ENCODE data around the gene ENO2.

ENO2 gene

DNA sequence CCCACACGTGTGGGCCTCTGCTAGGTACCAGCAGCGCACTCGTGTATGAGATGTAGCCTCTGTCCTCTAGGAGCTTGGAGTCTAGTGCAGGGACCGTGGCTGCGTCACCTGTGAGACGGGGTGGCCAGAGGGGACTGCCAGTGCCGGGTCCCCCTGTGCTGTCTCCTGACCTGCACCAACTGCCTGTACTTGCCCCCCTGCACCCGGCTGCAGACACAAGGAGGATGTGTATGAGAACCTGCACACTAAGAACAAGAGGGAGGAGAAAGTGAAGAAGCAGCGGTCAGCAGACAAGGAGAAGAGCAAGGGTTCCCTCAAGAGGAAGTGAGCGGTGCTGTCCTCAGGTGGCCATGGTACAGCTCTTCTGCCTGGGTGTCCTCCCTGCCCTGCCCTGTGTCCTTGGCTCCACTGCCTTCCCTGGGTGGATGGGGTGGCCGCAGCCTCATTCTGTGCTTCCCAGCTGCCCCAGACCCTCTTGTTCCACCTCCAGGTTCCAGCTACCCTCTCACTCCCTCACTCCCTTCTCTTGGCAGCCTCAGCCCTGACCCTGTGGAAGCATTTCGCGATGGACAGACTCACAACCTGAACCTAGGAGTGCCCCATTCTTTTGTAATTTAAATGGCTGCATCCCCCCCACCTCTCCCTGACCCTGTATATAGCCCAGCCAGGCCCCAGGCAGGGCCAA is 46.4 kb downstream of the ENO2 start:
- no peak for DNase-seq (ENCODE audit: low spot score)

DNA sequence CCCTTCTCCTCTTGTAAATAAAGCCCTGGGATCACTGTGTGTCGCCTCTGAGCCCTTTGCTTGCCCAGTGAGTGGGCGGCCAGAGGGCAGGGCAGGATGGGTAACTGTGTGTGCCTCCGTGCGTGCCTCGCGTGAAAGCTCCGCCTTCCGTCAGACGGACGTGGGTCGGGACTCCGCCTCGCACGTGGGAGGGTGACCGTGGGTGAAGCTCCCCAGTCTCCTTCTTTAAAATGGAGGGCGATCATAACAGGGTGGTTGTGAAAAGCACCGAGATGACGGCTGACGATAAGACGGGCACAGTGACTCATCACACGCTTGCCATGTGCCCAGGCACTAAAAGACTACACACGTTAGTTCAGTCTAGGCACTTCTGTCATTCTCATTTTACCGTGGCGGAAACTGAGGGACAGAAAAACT is 46.9 kb downstream of the ENO2 start:
- DNase-seq (ENCODE audit: low spot score): no peak

DNA sequence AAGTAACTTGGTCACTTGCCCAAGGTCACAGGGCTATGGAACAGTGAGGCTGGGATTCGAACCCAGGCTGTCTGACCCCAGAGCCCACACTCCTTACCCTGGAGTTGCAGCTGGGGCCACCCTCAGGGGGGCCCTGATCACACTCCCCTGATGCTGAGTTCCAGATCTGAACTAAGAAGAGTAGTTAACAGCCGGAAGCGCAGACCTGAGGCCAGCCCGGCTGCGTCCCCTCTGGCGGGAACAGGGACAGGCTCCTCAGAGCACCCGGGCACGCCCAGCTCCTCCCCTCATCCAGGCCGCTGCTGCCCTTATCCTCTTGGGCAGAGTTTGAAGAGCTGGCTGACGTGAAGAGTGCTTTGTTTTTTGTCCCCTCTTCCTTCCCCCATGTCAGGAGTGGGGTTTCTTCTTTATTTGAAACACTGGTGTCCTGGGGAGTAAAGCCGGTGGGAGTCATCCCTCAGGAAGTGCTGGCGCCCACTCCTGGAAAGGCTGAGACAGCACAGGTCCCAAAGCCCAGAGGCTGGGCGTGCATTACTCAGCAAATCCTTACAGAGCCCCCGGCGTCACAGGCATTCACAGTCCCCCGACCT is 47.4 kb downstream of the ENO2 start:
- no peak for DNase-seq (ENCODE audit: low spot score)

DNA sequence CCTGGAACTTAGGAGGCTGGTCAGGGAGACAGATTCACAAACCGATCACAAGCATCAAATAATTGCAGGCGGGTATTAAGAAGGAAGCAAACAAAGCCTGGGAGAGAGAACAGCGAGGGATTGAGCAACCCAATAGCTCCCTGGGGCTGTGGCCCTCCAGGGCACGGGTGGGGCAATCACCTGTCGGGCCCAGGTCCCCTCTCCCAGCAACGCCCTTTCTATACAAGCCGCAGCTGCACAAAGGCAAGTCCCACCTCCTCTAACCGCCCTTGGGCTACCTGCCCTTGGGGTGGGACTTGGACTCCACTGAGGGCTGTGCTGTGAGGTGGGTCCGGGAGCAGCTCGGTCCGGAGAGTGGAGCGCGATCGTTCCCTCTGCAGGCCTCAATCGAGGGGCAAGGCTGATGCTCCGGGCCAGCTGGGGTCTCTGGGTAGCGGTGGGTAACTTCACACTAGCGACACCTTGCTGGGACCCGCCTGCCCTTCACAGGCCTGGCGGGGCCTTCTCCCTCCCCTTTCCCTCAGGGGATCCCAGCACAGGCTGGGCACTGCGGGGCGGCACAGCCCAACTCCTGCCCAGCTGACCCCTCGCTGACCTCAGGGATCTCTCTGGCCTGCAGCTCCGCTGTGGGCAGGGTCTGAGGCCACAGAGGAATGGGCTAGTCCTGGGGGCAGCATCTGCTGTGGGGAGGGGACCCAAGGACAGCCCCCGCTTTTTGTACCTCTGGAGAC is 48.1 kb downstream of the ENO2 start:
- DNase-seq (ENCODE audit: low spot score): no peak

DNA sequence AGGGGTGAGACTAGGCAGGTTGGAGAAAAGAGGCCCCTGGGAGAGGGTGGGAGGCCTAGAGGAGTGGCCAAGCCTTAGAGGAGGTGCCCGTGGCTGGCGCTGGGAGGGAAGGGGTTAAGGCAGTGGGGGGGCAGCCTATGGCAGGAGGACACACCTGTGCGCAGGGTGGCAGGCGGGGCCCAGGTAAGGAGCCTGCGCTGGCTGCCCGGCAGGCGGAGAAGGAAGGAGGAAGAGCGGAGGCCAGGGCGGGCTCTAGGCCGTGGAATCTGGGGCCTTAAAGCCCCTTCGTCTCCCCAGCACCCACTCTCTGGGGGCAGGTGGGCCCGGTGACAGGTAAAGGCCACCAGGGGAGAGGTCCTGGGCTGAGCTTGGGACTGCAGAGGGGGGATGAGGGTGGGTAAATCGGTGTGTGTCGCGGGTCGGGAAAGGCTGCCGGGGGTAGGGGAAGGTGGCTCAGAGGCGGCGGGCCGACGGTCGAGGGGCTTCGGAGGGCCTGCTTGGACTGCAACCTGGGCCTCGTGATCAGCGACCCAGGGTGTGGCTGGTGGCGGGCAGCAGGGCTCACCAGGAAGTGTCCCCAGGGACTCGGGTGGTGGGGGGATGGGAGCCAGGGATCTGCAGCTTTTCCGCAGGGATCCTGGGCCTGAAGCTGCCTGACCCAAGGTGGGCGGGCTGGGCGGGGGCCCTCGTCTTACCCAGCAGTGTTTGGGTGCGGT is 48.8 kb downstream of the ENO2 start:
- no peak for DNase-seq (ENCODE audit: low spot score)

DNA sequence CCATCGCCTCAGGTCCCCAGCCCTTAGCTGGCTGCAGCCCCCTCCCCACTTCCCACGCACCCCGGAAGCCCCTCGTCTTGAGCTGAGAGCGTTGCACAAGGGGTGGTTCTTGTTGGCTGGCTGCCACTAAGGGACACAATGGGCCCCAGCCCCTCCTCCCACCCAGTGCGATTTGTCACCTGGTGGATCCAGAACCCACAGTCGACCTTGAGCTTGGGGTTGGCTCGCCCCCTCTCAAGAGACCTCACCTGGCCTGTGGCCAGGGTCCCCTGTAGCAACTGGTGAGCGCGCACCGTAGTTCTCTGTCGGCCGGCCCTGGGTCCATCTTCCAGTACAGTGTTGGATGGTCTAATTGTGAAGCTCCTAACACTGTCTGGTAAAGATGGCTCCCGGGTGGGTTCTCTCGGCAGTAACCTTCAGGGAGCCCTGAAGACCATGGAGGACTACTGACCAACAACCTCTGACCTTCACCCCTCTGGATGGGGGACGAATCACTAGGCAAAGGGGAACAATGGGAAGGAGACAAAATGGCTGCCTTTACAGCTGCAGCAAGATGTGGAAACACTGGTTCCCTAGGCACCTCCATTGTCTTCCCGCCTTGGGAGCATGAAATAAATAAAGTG is 49.5 kb downstream of the ENO2 start:
- DNase-seq (ENCODE audit: low spot score): no peak

DNA sequence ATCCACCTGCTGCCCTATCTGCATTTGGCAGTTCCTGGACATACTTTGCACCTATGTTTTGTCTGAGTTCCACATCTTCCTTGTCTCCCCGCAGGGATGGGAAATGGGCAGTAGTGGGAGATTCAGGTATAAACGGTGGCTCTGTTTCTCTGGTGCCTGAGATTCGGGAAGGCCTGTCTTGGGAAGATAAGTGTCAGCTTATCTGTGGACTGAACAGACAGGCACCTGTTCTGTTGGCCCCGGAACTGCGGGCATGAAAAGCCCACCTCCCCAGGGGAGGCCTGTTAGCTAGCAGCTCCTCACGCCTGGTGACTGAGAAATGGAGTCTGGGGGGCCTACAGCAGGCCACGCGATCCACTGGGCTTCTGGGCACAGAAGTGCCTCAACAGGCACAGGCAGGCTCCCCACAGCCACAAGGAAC is 50.2 kb downstream of the ENO2 start:
- no peak for DNase-seq (ENCODE audit: low spot score)

DNA sequence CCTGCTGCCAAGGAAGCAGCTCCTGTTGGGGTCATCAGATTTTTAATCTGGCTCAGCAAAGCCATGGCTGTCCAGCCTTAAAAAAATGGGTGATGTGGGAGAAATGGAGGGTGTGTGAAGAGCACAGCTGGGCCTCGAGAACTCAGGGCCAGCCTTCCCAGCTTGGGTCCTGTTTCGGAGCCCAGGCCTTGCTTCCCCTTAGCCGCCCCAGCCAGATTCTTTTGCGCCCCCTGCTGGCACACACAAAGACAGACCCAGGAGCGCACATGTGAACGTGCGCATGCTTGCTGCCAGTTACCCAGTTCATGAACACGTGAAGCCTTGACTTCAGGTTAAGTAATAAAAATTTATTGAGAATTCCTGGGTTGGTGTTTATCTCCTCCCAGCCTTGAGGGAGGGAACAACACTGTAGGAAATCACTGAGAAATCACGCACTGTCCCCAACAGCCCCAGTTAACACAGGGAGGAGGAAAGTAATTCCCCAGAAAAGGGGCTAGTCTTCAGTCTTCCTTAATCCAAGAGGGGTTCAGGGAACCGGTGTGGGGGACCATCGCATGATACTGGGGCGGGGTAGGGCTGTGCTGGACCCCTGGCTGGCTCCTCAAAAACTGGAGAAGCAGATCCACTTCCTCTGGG is 50.8 kb downstream of the ENO2 start:
- DNase-seq (ENCODE audit: low spot score): peak; percentile 94

DNA sequence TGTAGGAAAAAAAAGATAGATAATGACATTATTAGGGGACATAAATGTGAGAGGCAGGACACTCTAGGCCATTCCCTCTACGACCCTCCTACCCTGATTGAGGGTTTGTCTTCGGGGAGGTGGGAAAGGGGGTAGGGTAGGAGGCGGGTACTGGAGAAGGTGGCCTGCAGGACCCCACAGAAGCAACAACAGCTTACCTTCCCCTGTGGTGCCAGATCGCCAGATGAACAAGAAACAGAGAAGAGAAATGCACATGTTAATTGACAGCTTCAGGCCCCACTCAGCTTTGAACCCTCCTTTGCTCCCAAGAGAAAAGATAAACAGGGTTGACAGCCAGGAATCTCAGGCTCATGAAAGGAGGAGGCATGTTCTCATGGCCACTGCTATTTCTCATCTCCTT is 51.3 kb downstream of the ENO2 start:
- no peak for DNase-seq (ENCODE audit: low spot score)

DNA sequence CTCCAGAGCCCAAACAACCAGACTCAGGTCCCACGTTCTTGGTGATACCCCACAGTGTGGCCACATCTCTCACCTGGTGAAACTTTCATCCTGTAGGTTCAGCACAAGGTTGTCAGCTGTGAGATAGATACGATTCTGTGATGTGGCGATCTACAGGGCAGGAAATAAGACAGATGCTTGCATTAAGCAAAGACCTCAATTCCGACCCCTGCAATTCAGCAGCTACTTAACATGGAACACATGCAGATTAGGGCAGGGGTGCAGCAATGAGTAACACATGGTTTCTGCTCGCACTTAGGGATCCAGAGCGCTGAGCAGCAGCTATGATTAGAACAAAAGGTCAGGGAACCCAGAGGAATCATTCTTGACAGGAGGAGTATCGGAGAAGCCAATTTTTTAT is 52.0 kb downstream of the ENO2 start:
- DNase-seq (ENCODE audit: low spot score): no peak

DNA sequence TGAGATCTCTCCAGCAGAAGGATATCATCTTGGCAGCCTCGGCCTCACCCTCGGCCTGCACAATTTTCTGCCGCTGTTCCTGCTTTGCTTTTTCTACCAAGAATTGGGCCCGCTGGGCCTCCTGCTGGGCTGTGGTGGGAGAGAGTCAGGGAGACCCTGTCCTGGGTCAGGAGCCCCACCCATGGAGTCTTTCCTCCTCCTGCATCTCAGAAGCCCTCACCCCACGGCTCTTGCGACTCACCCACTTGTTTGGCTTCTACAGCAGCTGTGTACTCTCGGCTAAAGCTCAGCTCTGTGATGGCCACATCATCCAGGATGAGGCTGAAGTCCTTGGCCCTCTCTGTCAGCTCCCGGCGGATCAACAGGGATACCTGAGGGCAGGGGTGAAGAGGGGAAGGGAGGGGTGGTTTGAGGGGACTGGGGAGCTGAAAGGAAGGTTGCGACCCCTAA is 53.3 kb downstream of the ENO2 start:
- no peak for DNase-seq (ENCODE audit: low spot score)

DNA sequence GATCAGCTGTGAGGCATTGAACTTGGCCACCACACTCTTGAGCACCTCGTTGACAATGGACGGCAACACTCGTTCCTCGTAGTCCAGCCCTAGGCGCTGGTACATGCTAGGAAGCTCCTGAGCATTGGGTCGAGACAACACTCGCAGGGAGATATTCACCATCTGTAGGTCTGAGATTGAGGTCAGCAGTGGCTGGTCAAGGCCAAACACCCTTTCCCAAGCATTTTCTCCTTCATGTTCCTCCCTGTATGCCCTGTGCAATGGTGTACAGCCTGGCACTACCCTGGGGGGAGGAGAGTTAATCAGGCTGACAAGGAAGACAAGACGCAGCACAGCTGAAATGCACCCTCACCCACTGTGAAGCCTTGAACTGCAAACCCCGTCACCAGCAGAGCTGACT is 54.0 kb downstream of the ENO2 start:
- DNase-seq (ENCODE audit: low spot score): no peak

DNA sequence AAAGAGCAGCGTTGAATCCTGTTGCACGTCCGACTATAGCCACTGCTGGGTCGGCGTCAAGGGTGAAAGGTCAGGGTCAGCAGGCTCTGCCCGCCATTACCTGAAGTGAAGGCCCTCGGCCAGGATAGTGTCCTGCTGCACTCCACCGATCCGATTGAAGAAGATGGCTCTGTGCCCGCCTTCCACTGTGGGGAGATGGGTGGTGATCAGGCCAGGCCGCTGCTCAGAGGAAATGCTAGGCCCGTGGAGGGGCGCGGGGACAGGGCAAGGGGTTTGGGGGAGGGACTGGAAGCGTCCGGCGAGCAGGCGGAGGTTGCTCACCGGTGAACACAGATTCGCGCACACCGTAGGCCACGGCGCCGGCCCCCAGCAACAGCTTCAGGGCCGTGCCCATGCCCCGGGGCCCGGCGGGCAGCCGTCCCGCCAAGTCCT is 55.7 kb downstream of the ENO2 start:
- peak; percentile 32 for DNase-seq (ENCODE audit: low spot score)

Data from Ammon's horn (tissue), 1 donor.